RWPE2 (cell line): Measurements from ENCODE around the gene XCR1.

ENCODE experiments used
- ATAC-seq: fragments of 200-7000 bp; cut with Tn5 transposase; 3 replicates; pipeline ENCODE4 v1.9.1; 2021; ENCODE audit warnings: low read depth
- DNase-seq: peaks from one replicate; pipeline ENCODE4 v3.0.0-alpha.2; 2020; ENCODE audit warnings: low spot score
- H3K27ac ChIP-seq: fragments of 450-650 bp; 2 replicates; pipeline ENCODE4 v1.5.1; 2017; ENCODE audit warnings: mild to moderate bottlenecking; ENCODE audit not compliant: poor library complexity, severe bottlenecking
- H3K27me3 ChIP-seq: fragments of 250-450 bp; sonication (Bioruptor Pico); 2 replicates; pipeline ENCODE4 v1.5.1; 2021; ENCODE audit warnings: mild to moderate bottlenecking, moderate library complexity; ENCODE audit not compliant: insufficient read depth, poor library complexity, severe bottlenecking
- H3K36me3 ChIP-seq: fragments of 250-450 bp; sonication (Bioruptor Pico); 2 replicates; pipeline ENCODE4 v1.5.1; 2020; ENCODE audit warnings: low read depth, mild to moderate bottlenecking, moderate library complexity
- H3K4me1 ChIP-seq: fragments of 250-450 bp; sonication (Bioruptor Pico); 2 replicates; pipeline ENCODE4 v1.5.1; 2021; ENCODE audit warnings: mild to moderate bottlenecking, moderate library complexity; ENCODE audit not compliant: insufficient read depth, poor library complexity, severe bottlenecking
- H3K4me3 ChIP-seq: fragments of 250-450 bp; sonication (Bioruptor Pico); 2 replicates; pipeline ENCODE4 v1.5.1; 2021; ENCODE audit warnings: mild to moderate bottlenecking, moderate library complexity; ENCODE audit not compliant: severe bottlenecking
- H3K9me3 ChIP-seq: fragments of 250-450 bp; sonication (Bioruptor Pico); 2 replicates; pipeline ENCODE4 v1.5.1; 2021; ENCODE audit warnings: mild to moderate bottlenecking, moderate library complexity; ENCODE audit not compliant: severe bottlenecking
- CTCF ChIP-seq: fragments of 450-650 bp; IDR thresholded peaks from one replicate; pipeline ENCODE4 v1.5.1; 2017; ENCODE audit warnings: mild to moderate bottlenecking, moderate library complexity; ENCODE audit not compliant: poor library complexity, severe bottlenecking

Gene XCR1

DNA sequence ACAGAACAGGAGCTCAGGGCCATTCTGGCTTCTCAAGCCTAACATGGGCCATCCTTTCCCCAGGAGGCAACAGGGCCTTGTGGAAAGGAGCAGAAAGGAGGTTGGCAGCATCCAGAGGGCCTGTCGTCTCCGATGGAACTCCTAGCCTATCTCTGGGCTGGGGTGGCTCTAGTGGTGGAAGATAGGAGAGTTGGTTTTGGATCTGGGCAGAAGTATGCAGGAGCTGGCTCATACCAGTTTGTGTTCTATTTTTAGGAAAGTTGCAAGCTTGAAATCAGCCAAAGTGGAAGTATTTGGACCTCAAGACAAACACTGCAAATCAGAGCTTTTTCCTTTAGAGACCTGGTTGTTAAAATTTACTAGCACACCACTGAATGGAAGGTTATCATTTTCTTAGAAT is 35.4 kb upstream of the XCR1 start:
- DNase-seq (no peak), ATAC-seq (no peak)
- Histone ChIP-seq H3K9me3 (no peaks in the 10 kb centered on the region), H3K36me3 (no peaks in the 10 kb centered on the region), H3K27me3 (peaks cover 5% of the 10 kb centered on the region), H3K4me3 (no peak overlapping the region), H3K27ac (no peak overlapping the region), H3K4me1 (no peaks in the 10 kb centered on the region)
- no peak for TF ChIP-seq CTCF

- Histone ChIP-seq H3K4me3 (no peak overlapping the region), H3K36me3 (no peaks in the 10 kb centered on the region), H3K4me1 (no peaks in the 10 kb centered on the region), H3K27ac (no peak overlapping the region), H3K27me3 (peaks cover 5% of the 10 kb centered on the region), H3K9me3 (no peaks in the 10 kb centered on the region)
- DNase-seq (no peak), ATAC-seq (no peak)
- no peak for TF ChIP-seq CTCF
Measured at GRCh38 chr3:46061887-46062286, 34.6 kb upstream of the XCR1 start.

GRCh38 chr3:46061108-46061720 is 33.9 kb upstream of the XCR1 start:
- H3K9me3 ChIP-seq: no peaks in the 10 kb centered on the region
- TF ChIP-seq CTCF: no peak
- no peaks in the 10 kb centered on the region for H3K36me3 ChIP-seq
- DNase-seq (no peak), ATAC-seq (no peak)
- H3K4me1 ChIP-seq: no peaks in the 10 kb centered on the region
- no peak overlapping the region for H3K27ac ChIP-seq
- no peak overlapping the region for H3K4me3 ChIP-seq
- no peaks in the 10 kb centered on the region for H3K27me3 ChIP-seq

DNA sequence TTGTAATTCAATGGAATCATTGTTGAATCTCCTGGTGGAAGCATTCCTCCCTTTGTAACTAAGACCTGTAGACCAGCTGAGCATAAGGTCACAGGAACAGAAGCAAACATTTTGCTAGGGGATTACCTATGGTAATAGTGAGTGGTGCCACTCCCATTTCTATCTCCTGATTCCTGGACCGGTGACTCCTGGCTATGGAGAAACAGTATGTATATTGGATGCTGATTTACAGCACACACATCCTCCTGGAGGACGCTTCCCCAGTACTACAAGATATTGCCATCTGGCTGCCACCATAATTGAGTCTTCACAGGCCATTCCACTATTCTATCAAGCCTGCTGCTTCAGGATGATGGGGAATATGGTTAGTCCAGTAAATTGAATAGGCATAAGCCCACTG is 33.3 kb upstream of the XCR1 start:
- no peak overlapping the region for H3K27ac ChIP-seq
- no peaks in the 10 kb centered on the region for H3K4me1 ChIP-seq
- H3K4me3 ChIP-seq: no peak overlapping the region
- DNase-seq (no peak), ATAC-seq (no peak)
- TF ChIP-seq CTCF: no peak
- peaks cover 6% of the 10 kb centered on the region for H3K27me3 ChIP-seq
- H3K9me3 ChIP-seq: no peaks in the 10 kb centered on the region
- H3K36me3 ChIP-seq: no peaks in the 10 kb centered on the region

- no peaks in the 10 kb centered on the region for H3K4me1 ChIP-seq
- no peak for TF ChIP-seq CTCF
- no peak overlapping the region for H3K4me3 ChIP-seq
- H3K36me3 ChIP-seq: no peaks in the 10 kb centered on the region
- H3K27ac ChIP-seq: no peak overlapping the region
- ATAC-seq (no peak), DNase-seq (no peak)
- no peaks in the 10 kb centered on the region for H3K9me3 ChIP-seq
- H3K27me3 ChIP-seq: peaks cover 8% of the 10 kb centered on the region
Measured at GRCh38 chr3:46059432-46059831, 32.1 kb upstream of the XCR1 start.
